GM10248 (cell line): Measurements from ENCODE around the gene PDLIM5.

Source experiments
- CTCF ChIA-PET: fragments of 300-600 bp; sonication (Branson Sonifier 250); formaldehyde crosslinking; extraction: SDS; loops from one replicate; lab custom pipeline; 2021; ENCODE audit warnings: antibody characterized with exemption; lab: Yijun Ruan, JAX
- POLR2A ChIA-PET: fragments of 350-650 bp; sonication (Branson Sonifier 250); formaldehyde crosslinking; extraction: SDS; loops from one replicate; lab custom pipeline; 2020; ENCODE audit warnings: antibody characterized with exemption; lab: Yijun Ruan, JAX
- DNase-seq: peaks from one replicate; pipeline ENCODE4 v3.0.0; 2012; ENCODE audit errors: extremely low spot score
- CTCF ChIP-seq: IDR thresholded peaks from 2 replicates; pipeline ENCODE4 v1.5.1; 2012; ENCODE audit warnings: mild to moderate bottlenecking, low read depth; ENCODE audit errors: extremely low read depth, missing control alignments, control extremely low read depth

Gene PDLIM5

DNA sequence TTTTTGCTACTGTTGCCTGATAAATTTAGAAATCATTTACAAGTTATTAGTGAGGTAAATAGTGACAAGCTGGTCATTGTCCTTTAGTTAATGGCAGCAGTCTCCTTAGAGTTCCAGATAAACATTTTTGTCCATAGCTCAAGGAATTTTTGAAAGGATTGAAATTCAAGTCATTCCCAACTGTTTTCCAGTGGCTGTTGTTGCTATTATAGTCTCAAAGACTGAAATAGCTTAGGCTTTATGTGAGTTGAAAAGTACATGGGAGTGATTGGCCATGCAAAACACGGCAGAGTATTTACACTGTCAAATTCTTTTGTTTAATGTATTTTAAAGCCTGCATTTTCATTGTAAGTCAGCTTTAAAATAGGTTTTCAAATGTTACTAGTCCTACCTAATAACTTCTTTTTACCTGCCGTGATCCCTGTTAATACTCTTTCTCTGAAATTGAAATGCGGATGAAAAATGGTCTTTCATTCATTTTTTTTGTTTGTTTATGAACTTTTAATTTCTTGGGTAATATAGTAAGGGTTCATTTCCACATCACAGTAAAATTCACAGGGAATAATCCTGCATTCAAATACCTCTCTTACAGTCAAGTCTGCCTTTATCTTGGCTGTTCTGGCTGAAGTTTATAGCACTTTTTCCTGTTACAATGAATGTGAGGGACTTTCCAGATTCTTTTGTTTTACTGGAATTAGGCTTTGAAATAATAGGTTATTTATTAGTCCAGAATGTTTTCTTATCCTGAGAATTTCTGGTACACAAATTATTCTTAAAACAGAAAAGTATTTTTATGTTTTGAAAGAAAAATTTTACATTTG lies 85.1 kb downstream of the PDLIM5 start:
- no peak for TF ChIP-seq CTCF
- CTCF ChIA-PET = interaction anchor here (1.1 to 1.4 kb wide), 3 partner anchors 13 to 129 kb away, joined by 3 to 6 read pairs (median 4); no protein-coding TSS in a partner anchor
- DNase-seq = no peak
- POLR2A ChIA-PET = no interaction called here

DNA sequence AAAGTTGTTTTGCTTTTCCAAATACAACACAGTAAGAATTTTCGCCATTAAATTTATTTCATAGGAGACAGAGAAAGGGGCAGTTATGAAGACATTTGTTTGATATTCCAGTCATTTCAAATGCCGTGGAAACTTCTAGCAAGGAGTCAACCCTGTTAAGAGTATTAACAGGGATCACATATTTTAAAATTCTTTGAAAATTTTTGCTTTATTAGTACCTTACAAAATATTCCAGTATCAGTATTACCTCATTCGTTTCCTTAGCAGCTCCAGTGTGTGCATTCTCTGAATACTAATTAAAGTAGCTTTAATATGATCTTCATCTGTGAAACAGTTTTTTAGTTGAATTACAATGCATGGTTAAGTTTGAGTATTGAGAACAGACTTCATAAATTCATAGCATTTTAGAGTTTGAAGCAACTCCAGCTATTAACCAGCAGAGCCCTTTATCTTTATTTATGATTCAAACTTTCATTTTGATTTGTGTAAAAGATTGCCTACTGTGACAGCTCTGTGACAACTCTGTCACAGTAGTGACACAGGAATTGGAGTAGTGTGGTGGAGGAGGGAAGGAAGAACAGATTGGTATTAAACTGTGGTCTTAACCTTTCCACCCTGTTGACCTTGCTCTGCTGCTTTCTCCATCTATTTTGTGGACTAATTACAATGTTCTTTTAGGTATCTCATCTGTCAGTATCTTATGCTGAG lies 86.3 kb downstream of the PDLIM5 start:
- POLR2A ChIA-PET = no interaction called here
- no peak for TF ChIP-seq CTCF
- no peak for DNase-seq
- CTCF ChIA-PET = interaction anchor here (0.8 kb wide), 1 partner anchor 17 kb away, joined by 4 read pairs; no protein-coding TSS in a partner anchor

- POLR2A ChIA-PET = interaction anchor here (0.7 kb wide), 1 partner anchor 1748 kb away, joined by 5 read pairs; no protein-coding TSS in a partner anchor
- DNase-seq = no peak
- TF ChIP-seq CTCF = no peak
- CTCF ChIA-PET = interaction anchor here (1.3 kb wide), 1 partner anchor 17 kb away, joined by 3 read pairs; no protein-coding TSS in a partner anchor
Measured at GRCh38 chr4:94540476-94540875, 88.7 kb downstream of the PDLIM5 start.

DNA sequence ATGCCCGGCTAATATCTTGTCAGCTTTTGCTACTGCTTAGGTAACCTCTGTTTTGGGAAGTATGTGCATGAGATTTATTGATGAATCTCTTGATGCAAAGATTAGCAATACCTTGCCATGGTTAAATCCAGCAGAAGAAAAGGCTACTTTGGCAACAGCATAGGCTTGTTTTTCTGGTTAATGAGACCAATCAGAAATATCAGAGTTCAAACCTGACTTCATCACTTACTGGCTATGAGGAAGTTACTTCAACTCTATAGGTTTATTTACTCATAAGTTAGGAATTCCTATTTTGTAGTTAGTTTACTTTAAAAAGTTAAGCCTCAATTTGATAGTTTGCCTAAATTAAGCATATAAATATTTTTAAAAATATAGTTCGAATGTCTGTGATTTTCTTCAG lies 93.1 kb downstream of the PDLIM5 start:
- no peak for TF ChIP-seq CTCF
- ChIA-PET CTCF (no interaction called here), POLR2A (no interaction called here)
- no peak for DNase-seq

DNA sequence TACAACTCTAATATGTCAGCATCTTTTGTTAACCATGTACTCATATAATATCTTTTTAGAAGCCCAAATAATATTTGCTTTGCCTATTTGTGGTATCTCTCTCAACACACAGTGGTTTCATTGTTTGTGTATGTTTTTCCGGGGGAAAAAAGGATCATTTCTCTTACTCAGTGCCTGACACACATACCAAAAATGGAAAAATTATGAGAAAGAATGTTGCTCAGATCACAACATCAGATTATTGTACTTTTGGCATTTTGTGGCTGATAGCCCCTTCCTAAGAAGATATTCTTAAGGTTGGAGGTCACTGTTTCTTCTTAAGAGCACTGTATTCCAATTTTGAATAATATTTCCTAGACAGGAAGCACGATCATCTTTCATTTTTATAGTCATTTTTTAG lies 93.6 kb downstream of the PDLIM5 start:
- CTCF ChIA-PET = no interaction called here

More for the DNA sequence above, 93.6 kb downstream of the PDLIM5 start:
- POLR2A ChIA-PET = no interaction called here
- TF ChIP-seq CTCF = no peak
- no peak for DNase-seq
